ENCODE measurements around the gene SHC3. TPM values are rescaled to one million over a fixed set of nuclear protein-coding genes. Genes with fewer than 3 reads are reported as not detected.

SHC3 gene
- total RNA-seq, 2 donors from 2014 or later, result not detected

Other genes starting within 250 kb of the SHC3 start
- not detected for gene S1PR3, start 187.3 kb downstream of the SHC3 start, total RNA-seq
- 100 to 1,000 TPM; 179 to 230 TPM for gene CKS2, start 132.4 kb upstream of the SHC3 start, total RNA-seq
- gene SECISBP2, start 139.7 kb upstream of the SHC3 start, total RNA-seq, result 10 to 100 TPM; 33.1 to 40.1 TPM

Measured in activated T-helper 17 cell treated with anti-CD3 and anti-CD28 coated beads, Interleukin-2, amount 50 U/mL, for 72 hours (primary cell).